K562 (cell line): ENCODE results near the gene OTOP3. TPM values are rescaled to one million over a fixed set of nuclear protein-coding genes. Genes with fewer than 3 reads are reported as not detected.

Source experiments
- ARID2 ChIP-seq: fragments of 450-650 bp; IDR thresholded peaks from 2 replicates; pipeline ENCODE4 v1.6.1; 2017; ENCODE audit warnings: antibody characterized with exemption, mild to moderate bottlenecking
- BCOR ChIP-seq: fragments of 450-650 bp; IDR thresholded peaks from 2 replicates; pipeline ENCODE4 v1.6.1; 2016
- L3MBTL2 ChIP-seq: fragments of 450-650 bp; IDR thresholded peaks from 2 replicates; pipeline ENCODE4 v1.6.1; 2016; ENCODE audit warnings: mild to moderate bottlenecking, moderate library complexity
- MAFF ChIP-seq: IDR thresholded peaks from 2 replicates; pipeline ENCODE4 v1.6.1; 2012; ENCODE audit warnings: low read length, improper control_type of control experiment
- MAZ ChIP-seq, 2 experiments: fragments of 450-650 bp in 1 of 2; sonication (generic) in 1 of 2; formaldehyde crosslinking; IDR thresholded peaks in 1 of 2; conservative IDR thresholded peaks in 1 of 2; 2 replicates each; pipeline versions ENCODE4 v1.4.0 to v1.5.0; 2020; ENCODE audit warnings: mild to moderate bottlenecking in 1 of 2, missing genetic modification reagents in 1 of 2
- SMC3 ChIP-seq: conservative IDR thresholded peaks from 2 replicates; pipeline ENCODE4 v1.6.1; 2011; ENCODE audit warnings: low read depth, low read length, improper control_type of control experiment; ENCODE audit not compliant: insufficient read depth
- ZNF212 ChIP-seq: fragments of 450-650 bp; formaldehyde crosslinking; IDR thresholded peaks from 2 replicates; pipeline ENCODE4 v1.4.0; 2020; ENCODE audit warnings: mild to moderate bottlenecking
- polyA plus RNA-seq, 8 experiments: library from polyadenylated mRNA; depleted of rRNA in 4 of 8; stranded (reverse) in 5 of 8; unstranded in 3 of 8; fragments of >200 nt; fragmentation: Nextera tagmentation in 2 of 8; fragmentation: Illumina TruSeq in 1 of 8; extraction: Ambion mirVana in 2 of 8; extraction: Trizol in 1 of 8; gene quantifications; 2 replicates each; pipeline versions ENCODE4 v1.2.1 to v1.2.3, GENCODE V29; 2011 to 2014; ENCODE audit warnings: inconsistent platforms in 1 of 8, missing spikeins in 1 of 8
- total RNA-seq, 7 experiments: library from RNA; depleted of rRNA in 6 of 7; stranded (reverse); fragments of >200 nt in 6 of 7; fragmentation: Illumina TruSeq in 2 of 7; extraction: Trizol in 2 of 7; gene quantifications; 2 replicates each; pipeline versions ENCODE4 v1.2.1 to v1.2.3, GENCODE V29; 2011 to 2021; ENCODE audit warnings: low replicate concordance in 1 of 7
- TF ChIP-seq, protein P1 (sequence below), 2 experiments: fragments of 450-650 bp; formaldehyde crosslinking in 1 of 2; IDR thresholded peaks; 2 replicates each; pipeline versions ENCODE4 v1.4.0 to v1.6.1; 2014 to 2020; ENCODE audit warnings: mild to moderate bottlenecking in 2 of 2, borderline replicate concordance in 1 of 2, low read depth in 1 of 2
- TF ChIP-seq, protein P2 (sequence below): fragments of 250-450 bp; sonication (Bioruptor Pico); IDR thresholded peaks from 2 replicates; pipeline ENCODE4 v1.8.0; 2022; ENCODE audit warnings: inconsistent platforms
- TF ChIP-seq, protein P3 (sequence below): sonication (generic); formaldehyde crosslinking; IDR thresholded peaks from 2 replicates; pipeline ENCODE4 v1.9.0; 2022; ENCODE audit warnings: mild to moderate bottlenecking, missing genetic modification reagents
- TF ChIP-seq, protein P4 (sequence below): fragments of 450-650 bp; formaldehyde crosslinking; IDR thresholded peaks from 2 replicates; pipeline ENCODE4 v1.4.0; 2020; ENCODE audit warnings: mild to moderate bottlenecking, moderate library complexity

The OTOP3 gene
- total and polyA plus RNA-seq, 9 of the 15 experiments (the other 6 are each of a cell fraction or from before 2014, with no cell fraction given): not detected

DNA sequence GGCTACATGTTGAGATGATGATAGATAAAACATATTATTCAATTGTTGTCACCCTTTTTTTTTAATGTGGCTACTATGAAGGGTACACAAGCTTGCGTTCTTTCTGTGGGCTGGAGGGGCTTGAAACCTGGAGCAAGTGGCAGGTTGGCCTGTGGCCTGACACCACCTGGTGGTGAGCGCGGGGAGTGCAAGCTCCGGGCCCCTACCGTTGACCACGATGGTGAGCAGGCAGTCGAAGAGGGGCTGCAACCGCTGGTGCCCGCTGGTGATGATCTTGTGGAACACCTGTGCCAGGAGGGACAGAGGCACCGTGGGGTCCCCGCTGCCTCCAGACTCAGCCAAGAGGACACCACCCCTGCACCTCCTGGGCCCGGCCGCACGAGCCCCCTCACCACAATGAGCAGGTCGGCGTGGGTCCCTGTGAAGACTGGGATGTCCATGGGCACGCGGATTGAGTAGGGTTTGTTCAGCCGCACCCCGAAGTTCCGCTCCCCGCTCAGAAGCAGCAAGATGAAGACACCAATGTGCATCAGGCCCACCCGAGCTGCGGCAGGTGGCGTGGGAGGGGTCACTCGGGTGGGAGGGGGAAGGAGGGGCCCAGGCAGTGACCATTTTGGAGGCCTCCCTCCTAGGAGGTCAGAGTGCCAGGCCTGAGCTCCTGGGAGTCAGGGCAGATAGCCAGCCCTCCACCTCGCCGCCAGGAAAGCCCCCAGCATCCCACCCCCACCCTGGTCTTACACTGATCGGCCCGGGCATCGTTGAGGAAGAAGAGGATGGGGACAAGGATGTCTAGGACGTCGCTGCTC is 22.4 kb downstream of the OTOP3 start (continued):
- TF ChIP-seq, protein P1, sequence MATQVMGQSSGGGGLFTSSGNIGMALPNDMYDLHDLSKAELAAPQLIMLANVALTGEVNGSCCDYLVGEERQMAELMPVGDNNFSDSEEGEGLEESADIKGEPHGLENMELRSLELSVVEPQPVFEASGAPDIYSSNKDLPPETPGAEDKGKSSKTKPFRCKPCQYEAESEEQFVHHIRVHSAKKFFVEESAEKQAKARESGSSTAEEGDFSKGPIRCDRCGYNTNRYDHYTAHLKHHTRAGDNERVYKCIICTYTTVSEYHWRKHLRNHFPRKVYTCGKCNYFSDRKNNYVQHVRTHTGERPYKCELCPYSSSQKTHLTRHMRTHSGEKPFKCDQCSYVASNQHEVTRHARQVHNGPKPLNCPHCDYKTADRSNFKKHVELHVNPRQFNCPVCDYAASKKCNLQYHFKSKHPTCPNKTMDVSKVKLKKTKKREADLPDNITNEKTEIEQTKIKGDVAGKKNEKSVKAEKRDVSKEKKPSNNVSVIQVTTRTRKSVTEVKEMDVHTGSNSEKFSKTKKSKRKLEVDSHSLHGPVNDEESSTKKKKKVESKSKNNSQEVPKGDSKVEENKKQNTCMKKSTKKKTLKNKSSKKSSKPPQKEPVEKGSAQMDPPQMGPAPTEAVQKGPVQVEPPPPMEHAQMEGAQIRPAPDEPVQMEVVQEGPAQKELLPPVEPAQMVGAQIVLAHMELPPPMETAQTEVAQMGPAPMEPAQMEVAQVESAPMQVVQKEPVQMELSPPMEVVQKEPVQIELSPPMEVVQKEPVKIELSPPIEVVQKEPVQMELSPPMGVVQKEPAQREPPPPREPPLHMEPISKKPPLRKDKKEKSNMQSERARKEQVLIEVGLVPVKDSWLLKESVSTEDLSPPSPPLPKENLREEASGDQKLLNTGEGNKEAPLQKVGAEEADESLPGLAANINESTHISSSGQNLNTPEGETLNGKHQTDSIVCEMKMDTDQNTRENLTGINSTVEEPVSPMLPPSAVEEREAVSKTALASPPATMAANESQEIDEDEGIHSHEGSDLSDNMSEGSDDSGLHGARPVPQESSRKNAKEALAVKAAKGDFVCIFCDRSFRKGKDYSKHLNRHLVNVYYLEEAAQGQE (IDR thresholded peaks at IDR 0.05; ENCODE audit: borderline replicate concordance): peak; percentile 94
- TF ChIP-seq, protein P1 (CRISPR knock-in tag; IDR thresholded peaks at IDR 0.05; ENCODE audit: low read depth): no peak
- TF ChIP-seq ZNF212 (no peak), MAZ (CRISPR knock-in tag; conservative IDR thresholded peaks at IDR 0.05 in 1 of 2, IDR thresholded peaks at IDR 0.05 in 1 of 2) (peak; percentile 34 to 56; a peak in 2 of 4 replicates), MAFF (no peak), BCOR (no peak), L3MBTL2 (peak; percentile 63; the same call in 1 of the 2 replicates), ARID2 (peak; percentile 92), SMC3 (peak; percentile 98)
- TF ChIP-seq, protein P2, sequence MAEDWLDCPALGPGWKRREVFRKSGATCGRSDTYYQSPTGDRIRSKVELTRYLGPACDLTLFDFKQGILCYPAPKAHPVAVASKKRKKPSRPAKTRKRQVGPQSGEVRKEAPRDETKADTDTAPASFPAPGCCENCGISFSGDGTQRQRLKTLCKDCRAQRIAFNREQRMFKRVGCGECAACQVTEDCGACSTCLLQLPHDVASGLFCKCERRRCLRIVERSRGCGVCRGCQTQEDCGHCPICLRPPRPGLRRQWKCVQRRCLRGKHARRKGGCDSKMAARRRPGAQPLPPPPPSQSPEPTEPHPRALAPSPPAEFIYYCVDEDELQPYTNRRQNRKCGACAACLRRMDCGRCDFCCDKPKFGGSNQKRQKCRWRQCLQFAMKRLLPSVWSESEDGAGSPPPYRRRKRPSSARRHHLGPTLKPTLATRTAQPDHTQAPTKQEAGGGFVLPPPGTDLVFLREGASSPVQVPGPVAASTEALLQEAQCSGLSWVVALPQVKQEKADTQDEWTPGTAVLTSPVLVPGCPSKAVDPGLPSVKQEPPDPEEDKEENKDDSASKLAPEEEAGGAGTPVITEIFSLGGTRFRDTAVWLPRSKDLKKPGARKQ (CRISPR knock-in tag): no peak
- TF ChIP-seq, protein P3, sequence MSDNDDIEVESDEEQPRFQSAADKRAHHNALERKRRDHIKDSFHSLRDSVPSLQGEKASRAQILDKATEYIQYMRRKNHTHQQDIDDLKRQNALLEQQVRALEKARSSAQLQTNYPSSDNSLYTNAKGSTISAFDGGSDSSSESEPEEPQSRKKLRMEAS: peak; percentile 41
- TF ChIP-seq, protein P4, sequence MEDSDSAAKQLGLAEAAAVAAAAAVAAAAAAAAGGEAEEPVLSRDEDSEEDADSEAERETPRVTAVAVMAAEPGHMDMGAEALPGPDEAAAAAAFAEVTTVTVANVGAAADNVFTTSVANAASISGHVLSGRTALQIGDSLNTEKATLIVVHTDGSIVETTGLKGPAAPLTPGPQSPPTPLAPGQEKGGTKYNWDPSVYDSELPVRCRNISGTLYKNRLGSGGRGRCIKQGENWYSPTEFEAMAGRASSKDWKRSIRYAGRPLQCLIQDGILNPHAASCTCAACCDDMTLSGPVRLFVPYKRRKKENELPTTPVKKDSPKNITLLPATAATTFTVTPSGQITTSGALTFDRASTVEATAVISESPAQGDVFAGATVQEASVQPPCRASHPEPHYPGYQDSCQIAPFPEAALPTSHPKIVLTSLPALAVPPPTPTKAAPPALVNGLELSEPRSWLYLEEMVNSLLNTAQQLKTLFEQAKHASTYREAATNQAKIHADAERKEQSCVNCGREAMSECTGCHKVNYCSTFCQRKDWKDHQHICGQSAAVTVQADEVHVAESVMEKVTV (CRISPR knock-in tag): peak; percentile 88
